Lower lobe of right lung (tissue), 2 donors: Measurements from ENCODE around the gene SCAP. TPM values are rescaled to one million over a fixed set of nuclear protein-coding genes. Genes with fewer than 3 reads are reported as not detected.
"Not testable (repeated sequence)": the region's sequence is repeated elsewhere in the genome, so short reads cannot be mapped to it uniquely, and the experiment has no call there.

Experiments
- ATAC-seq, 2 donors: fragments of 200-7000 bp; cut with Tn5 transposase; one replicate each; pipeline ENCODE4 v1.9.1; 2020 to 2022; ENCODE audit warnings: mild to moderate bottlenecking in 2 of 2, moderate library complexity in 2 of 2
- DNase-seq: peaks from one replicate; pipeline ENCODE4 v3.0.0-alpha.2; 2020
- H3K27ac ChIP-seq: fragments of 200-600 bp; one replicate; pipeline ENCODE4 v1.8.0; 2022
- H3K27me3 ChIP-seq: fragments of 200-600 bp; one replicate; pipeline ENCODE4 v1.8.0; 2022; ENCODE audit warnings: low read depth
- H3K36me3 ChIP-seq: fragments of 200-600 bp; one replicate; pipeline ENCODE4 v1.8.0; 2022; ENCODE audit warnings: mild to moderate bottlenecking
- H3K4me1 ChIP-seq: fragments of 200-600 bp; one replicate; pipeline ENCODE4 v1.8.0; 2022
- H3K4me3 ChIP-seq: fragments of 200-600 bp; one replicate; pipeline ENCODE4 v1.8.0; 2022; ENCODE audit warnings: mild to moderate bottlenecking
- H3K9me3 ChIP-seq: fragments of 200-600 bp; one replicate; pipeline ENCODE4 v1.8.0; 2022
- intact Hi-C: fragments of 100-400 bp; cut with DNase I; formaldehyde crosslinking; loops from one replicate; pipeline ENCODE4 v1.11.0; 2022
- total RNA-seq: library from RNA; stranded (reverse); fragmentation: NEBNext Ultra II Directional; extraction: Animal tissue kit (Norgen Biotek cat#: 25700); gene quantifications from one replicate; pipeline ENCODE4 v1.2.1, GENCODE V29; 2021
- TF ChIP-seq, protein P1 (sequence below): fragments of 200-600 bp; IDR thresholded peaks from one replicate; pipeline ENCODE4 v1.8.0; 2022; ENCODE audit warnings: antibody characterized with exemption, mild to moderate bottlenecking
- donor health status: DM: no; HTN: yes; CAD: no; lungs with severe emphysema.

SCAP gene
- total RNA-seq, 1 donor from 2014 or later = 61.3 TPM

DNA sequence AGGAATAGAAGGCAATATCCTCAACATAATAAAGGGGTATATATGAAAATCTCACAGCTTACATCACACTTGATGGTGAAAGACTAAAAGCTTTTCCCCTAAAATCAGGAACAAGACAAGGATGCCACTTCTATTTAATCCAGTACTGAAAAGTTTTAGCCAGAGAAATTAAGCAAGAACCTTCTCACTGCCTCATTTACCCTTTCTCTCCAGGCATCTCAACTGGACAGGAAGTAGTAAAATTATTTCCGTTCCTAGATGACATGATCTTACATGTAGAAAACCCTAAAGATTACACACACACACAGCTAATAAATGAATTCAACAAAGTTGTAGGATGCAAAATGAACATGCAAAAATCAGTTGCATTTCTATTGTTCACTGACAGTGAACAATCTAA is 11.2 kb downstream of the SCAP start:
- DNase-seq (no peak), ATAC-seq (no peak)
- H3K27me3 ChIP-seq = no peaks in the 10 kb centered on the region
- peaks cover 29% of the 10 kb centered on the region for H3K4me1 ChIP-seq
- intact Hi-C loops = no loop called here
- no peaks in the 10 kb centered on the region for H3K9me3 ChIP-seq
- no peak overlapping the region for H3K27ac ChIP-seq
- H3K36me3 ChIP-seq = no peaks in the 10 kb centered on the region
- TF ChIP-seq, protein P1, sequence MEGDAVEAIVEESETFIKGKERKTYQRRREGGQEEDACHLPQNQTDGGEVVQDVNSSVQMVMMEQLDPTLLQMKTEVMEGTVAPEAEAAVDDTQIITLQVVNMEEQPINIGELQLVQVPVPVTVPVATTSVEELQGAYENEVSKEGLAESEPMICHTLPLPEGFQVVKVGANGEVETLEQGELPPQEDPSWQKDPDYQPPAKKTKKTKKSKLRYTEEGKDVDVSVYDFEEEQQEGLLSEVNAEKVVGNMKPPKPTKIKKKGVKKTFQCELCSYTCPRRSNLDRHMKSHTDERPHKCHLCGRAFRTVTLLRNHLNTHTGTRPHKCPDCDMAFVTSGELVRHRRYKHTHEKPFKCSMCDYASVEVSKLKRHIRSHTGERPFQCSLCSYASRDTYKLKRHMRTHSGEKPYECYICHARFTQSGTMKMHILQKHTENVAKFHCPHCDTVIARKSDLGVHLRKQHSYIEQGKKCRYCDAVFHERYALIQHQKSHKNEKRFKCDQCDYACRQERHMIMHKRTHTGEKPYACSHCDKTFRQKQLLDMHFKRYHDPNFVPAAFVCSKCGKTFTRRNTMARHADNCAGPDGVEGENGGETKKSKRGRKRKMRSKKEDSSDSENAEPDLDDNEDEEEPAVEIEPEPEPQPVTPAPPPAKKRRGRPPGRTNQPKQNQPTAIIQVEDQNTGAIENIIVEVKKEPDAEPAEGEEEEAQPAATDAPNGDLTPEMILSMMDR = no peak
- no peak overlapping the region for H3K4me3 ChIP-seq

DNA sequence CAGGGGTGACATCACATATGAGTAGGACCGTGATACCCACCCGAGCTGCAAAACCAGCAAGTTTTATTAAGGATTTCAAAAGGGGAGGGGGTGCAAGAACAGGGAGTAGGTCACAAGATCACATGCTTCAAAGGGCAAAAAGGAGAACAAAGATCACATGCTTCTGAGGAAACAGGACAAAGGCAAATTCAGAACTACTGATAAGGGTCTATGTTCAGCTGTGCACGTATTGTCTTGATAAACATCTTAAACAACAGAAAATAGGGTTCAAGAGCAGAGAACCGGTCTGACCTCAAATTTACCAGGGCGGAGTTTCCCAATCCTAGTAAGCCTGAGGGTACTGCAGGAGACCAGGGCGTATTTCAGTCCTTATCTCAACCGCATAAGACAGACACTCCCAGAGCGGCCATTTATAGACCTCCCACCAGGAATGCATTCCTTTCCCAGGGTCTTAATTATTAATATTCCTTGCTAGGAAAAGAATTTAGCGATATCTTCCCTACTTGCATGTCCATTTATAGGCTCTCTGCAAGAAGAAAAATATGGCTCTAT is 16.1 kb downstream of the SCAP start:
- intact Hi-C loops, H3K27ac ChIP-seq, H3K36me3 ChIP-seq, H3K9me3 ChIP-seq, DNase-seq, ATAC-seq, H3K27me3 ChIP-seq, H3K4me3 ChIP-seq: not testable (repeated sequence)
- H3K4me1 ChIP-seq = peaks cover 23% of the 10 kb centered on the region

DNA sequence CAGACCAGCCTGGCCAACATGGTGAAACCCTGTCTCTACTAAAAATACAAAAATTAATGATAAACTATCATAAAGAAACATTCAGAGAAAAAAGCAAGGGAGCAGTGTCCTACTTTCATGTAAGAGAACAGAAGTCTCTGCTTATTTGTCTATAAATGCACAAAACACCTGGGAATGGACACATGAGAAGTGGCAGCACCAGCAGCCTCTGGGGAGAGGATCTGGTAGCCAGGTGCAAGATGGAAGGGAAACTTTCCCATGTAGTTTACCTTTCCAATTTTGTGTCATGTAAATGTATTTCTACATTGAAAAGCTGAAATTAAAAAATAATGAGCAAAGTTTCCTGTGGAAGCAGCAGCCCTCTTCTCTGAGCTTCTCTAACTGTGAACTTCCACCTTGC is 18.8 kb downstream of the SCAP start:
- TF ChIP-seq, protein P1 = no peak
- intact Hi-C loops = no loop called here

DNA sequence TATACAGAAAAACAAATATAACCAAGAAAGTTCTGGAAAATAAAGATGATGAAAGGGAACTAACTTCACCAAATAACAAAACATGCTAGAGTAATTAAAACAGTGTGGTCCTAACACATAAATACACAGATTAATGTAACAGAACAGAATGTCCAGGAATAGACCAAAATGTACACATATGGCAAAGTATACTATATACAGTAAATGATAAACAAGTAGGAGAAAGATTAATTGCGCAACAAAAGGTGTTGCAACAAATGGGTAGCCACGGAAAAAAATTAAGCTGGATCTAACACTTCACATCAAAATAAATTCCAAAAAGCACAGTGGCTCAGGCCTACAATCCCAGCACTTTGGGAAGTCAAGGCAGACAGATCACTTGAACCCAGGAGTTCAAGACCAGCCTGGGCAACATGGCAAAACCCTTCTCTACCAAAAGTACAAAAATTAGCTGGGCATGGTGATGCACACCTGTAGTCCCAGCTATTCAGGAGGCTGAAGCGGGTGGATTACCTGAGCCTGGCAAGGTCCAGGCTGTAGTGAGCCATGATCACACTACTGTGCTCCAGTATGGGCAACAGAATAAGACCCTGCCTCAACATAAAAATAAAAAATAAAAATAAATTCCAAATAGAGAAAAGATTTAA is 19.8 kb downstream of the SCAP start:
- no peak for ATAC-seq
- Histone ChIP-seq H3K4me3 (no peak overlapping the region), H3K27me3 (no peaks in the 10 kb centered on the region), H3K27ac (no peak overlapping the region), H3K9me3 (no peaks in the 10 kb centered on the region), H3K36me3 (no peaks in the 10 kb centered on the region), H3K4me1 (peaks cover 12% of the 10 kb centered on the region)
- TF ChIP-seq, protein P1 = no peak
- DNase-seq = no peak
- intact Hi-C loops = no loop called here

More for the DNA sequence above, 18.8 kb downstream of the SCAP start:
- ATAC-seq = no peak
- H3K27me3 ChIP-seq = no peaks in the 10 kb centered on the region
- no peaks in the 10 kb centered on the region for H3K36me3 ChIP-seq
- no peak overlapping the region for H3K4me3 ChIP-seq
- peaks cover 12% of the 10 kb centered on the region for H3K4me1 ChIP-seq
- no peak overlapping the region for H3K27ac ChIP-seq
- H3K9me3 ChIP-seq = no peaks in the 10 kb centered on the region
- no peak for DNase-seq

DNA sequence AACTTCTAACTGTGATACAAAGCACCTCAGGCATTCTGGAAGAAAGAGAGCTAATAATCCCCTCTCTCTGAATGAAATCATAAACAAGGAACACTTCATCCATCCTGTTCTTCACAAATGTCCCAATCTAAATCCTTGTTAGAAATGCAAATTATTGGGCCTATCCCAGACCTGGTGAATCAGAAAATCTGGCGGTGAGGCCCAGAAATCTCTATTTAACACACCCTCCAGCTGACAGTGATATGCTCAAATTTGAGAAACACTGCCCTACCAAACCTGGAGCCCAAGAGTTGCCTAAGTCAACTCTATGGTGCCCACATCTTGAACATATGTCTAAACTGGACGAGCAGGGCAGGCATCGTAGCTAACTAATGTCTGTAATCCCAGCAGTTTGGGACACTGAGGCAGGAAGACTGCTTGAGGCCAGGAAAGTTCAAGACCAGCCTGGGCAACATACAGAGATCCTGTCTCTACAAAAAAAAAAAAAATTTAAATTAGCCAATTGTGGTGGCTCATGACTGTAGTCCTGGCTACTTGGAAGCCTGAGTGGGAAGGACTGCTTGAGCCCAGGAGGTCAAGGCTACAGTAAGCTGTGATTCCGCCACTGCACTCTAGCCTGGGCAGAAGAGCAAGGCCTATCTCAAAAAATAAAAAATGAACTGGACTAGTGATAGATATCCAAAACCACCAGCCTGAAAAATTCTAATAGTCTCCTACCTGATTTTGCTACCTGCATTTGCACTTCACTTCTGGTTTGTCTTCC is 23.1 kb downstream of the SCAP start:
- TF ChIP-seq, protein P1 = no peak
- Histone ChIP-seq H3K36me3 (no peaks in the 10 kb centered on the region), H3K27me3 (no peaks in the 10 kb centered on the region), H3K4me3 (no peak overlapping the region), H3K9me3 (no peaks in the 10 kb centered on the region), H3K4me1 (peaks cover 12% of the 10 kb centered on the region), H3K27ac (no peak overlapping the region)
- DNase-seq = no peak
- no peak for ATAC-seq
- intact Hi-C loops = no loop called here

DNA sequence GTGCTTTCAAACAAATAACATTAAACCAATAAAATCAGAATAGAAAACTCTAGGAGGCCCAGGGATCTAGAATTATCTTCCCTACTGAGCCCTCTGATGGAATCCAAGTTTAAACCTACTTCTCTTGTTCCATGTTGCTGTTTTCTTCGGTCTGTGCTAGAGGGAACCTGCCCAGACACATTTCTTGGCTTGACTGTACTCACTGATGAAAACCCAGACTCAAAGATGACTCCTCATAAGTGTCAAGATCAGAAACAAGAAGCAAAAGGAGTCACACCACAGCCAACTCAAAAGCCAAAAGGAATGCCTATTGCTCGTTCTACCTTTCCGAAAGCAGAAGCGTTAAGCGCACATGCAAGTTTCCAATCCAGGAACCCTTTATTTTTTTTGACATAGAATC is 31.6 kb downstream of the SCAP start:
- Histone ChIP-seq H3K36me3 (peaks cover 36% of the 10 kb centered on the region), H3K4me3 (no peak overlapping the region), H3K27ac (peak overlapping the region; percentile 75), H3K27me3 (no peaks in the 10 kb centered on the region), H3K4me1 (peaks cover 8% of the 10 kb centered on the region), H3K9me3 (no peaks in the 10 kb centered on the region)
- ATAC-seq = no peak
- DNase-seq = no peak
- TF ChIP-seq, protein P1 = no peak
- intact Hi-C loops = no loop called here
